ENCODE data around the gene TRANK1. TPM values are rescaled to one million over a fixed set of nuclear protein-coding genes. Genes with fewer than 3 reads are reported as not detected.

The TRANK1 gene
- total and polyA plus RNA-seq, 4 donors = 2.9 to 40.0 (median 10.2) TPM

GRCh38 chr3:36804295-36805055 lies 140.4 kb downstream of the TRANK1 start:
- Histone ChIP-seq H3K4me1 (ENCODE audit: control insufficient read depth in 4 of 4, insufficient read depth in 4 of 4, low read length in 3 of 4) (no peaks in the 10 kb centered on the region), H3K4me3 (ENCODE audit: low read depth in 1 of 3, low read length in 3 of 3) (no peak overlapping the region), H3K27me3 (ENCODE audit: control insufficient read depth in 4 of 4, insufficient read depth in 4 of 4, low read length in 3 of 4) (no peaks in the 10 kb centered on the region), H3K9ac (ENCODE audit: low read depth in 1 of 2, low read length in 2 of 2) (no peak overlapping the region), H3K27ac (ENCODE audit: low read depth in 1 of 2, low read length in 2 of 2) (no peak overlapping the region), H3K36me3 (ENCODE audit: control insufficient read depth in 4 of 4, insufficient read depth in 3 of 4, low read depth in 1 of 4, low read length in 3 of 4) (no peaks in the 10 kb centered on the region), H3K9me3 (ENCODE audit: control insufficient read depth in 4 of 4, low read length in 3 of 4) (peaks cover 0 to 17% (median 11%) of the 10 kb centered on the region in 4 donors)
- no peak for TF ChIP-seq ATF3 (IDR thresholded peaks at IDR 0.05)
- no peak for TF ChIP-seq YY1 (IDR thresholded peaks at IDR 0.05)
- TF ChIP-seq, protein P1, sequence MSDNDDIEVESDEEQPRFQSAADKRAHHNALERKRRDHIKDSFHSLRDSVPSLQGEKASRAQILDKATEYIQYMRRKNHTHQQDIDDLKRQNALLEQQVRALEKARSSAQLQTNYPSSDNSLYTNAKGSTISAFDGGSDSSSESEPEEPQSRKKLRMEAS (IDR thresholded peaks at IDR 0.05) = no peak
- no peak for TF ChIP-seq EGR1 (IDR thresholded peaks at IDR 0.05; ENCODE audit: low read depth in 2 of 2)
- TF ChIP-seq NR2F2 (IDR thresholded peaks at IDR 0.05) = no peak
- no peak for TF ChIP-seq CTCF (IDR thresholded peaks at IDR 0.05; ENCODE audit: low read depth, low read length, missing input control)
- no peak for TF ChIP-seq HNF4G (IDR thresholded peaks at IDR 0.05)
- no peak for TF ChIP-seq RXRA (IDR thresholded peaks at IDR 0.05)
- TF ChIP-seq RAD21 (IDR thresholded peaks at IDR 0.05) = no peak
- 96% methylated on average over 2 of the region's 2 CpGs for WGBS
- no peak for DNase-seq (ENCODE audit: low spot score)

- Histone ChIP-seq H3K9me3 (ENCODE audit: control insufficient read depth in 4 of 4, low read length in 3 of 4) (peaks cover 0 to 17% (median 9%) of the 10 kb centered on the region in 4 donors), H3K4me3 (ENCODE audit: low read depth in 1 of 3, low read length in 3 of 3) (no peak overlapping the region), H3K9ac (ENCODE audit: low read depth in 1 of 2, low read length in 2 of 2) (no peak overlapping the region), H3K27me3 (ENCODE audit: control insufficient read depth in 4 of 4, insufficient read depth in 4 of 4, low read length in 3 of 4) (no peaks in the 10 kb centered on the region), H3K36me3 (ENCODE audit: control insufficient read depth in 4 of 4, insufficient read depth in 3 of 4, low read depth in 1 of 4, low read length in 3 of 4) (no peaks in the 10 kb centered on the region), H3K27ac (ENCODE audit: low read depth in 1 of 2, low read length in 2 of 2) (no peak overlapping the region), H3K4me1 (ENCODE audit: control insufficient read depth in 4 of 4, insufficient read depth in 4 of 4, low read length in 3 of 4) (no peaks in the 10 kb centered on the region)
- TF ChIP-seq YY1 (IDR thresholded peaks at IDR 0.05) = no peak
- TF ChIP-seq, protein P2, sequence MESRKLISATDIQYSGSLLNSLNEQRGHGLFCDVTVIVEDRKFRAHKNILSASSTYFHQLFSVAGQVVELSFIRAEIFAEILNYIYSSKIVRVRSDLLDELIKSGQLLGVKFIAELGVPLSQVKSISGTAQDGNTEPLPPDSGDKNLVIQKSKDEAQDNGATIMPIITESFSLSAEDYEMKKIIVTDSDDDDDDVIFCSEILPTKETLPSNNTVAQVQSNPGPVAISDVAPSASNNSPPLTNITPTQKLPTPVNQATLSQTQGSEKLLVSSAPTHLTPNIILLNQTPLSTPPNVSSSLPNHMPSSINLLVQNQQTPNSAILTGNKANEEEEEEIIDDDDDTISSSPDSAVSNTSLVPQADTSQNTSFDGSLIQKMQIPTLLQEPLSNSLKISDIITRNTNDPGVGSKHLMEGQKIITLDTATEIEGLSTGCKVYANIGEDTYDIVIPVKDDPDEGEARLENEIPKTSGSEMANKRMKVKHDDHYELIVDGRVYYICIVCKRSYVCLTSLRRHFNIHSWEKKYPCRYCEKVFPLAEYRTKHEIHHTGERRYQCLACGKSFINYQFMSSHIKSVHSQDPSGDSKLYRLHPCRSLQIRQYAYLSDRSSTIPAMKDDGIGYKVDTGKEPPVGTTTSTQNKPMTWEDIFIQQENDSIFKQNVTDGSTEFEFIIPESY (IDR thresholded peaks at IDR 0.05) = no peak
- TF ChIP-seq, protein P3, sequence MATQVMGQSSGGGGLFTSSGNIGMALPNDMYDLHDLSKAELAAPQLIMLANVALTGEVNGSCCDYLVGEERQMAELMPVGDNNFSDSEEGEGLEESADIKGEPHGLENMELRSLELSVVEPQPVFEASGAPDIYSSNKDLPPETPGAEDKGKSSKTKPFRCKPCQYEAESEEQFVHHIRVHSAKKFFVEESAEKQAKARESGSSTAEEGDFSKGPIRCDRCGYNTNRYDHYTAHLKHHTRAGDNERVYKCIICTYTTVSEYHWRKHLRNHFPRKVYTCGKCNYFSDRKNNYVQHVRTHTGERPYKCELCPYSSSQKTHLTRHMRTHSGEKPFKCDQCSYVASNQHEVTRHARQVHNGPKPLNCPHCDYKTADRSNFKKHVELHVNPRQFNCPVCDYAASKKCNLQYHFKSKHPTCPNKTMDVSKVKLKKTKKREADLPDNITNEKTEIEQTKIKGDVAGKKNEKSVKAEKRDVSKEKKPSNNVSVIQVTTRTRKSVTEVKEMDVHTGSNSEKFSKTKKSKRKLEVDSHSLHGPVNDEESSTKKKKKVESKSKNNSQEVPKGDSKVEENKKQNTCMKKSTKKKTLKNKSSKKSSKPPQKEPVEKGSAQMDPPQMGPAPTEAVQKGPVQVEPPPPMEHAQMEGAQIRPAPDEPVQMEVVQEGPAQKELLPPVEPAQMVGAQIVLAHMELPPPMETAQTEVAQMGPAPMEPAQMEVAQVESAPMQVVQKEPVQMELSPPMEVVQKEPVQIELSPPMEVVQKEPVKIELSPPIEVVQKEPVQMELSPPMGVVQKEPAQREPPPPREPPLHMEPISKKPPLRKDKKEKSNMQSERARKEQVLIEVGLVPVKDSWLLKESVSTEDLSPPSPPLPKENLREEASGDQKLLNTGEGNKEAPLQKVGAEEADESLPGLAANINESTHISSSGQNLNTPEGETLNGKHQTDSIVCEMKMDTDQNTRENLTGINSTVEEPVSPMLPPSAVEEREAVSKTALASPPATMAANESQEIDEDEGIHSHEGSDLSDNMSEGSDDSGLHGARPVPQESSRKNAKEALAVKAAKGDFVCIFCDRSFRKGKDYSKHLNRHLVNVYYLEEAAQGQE (IDR thresholded peaks at IDR 0.05) = no peak
- TF ChIP-seq CTCF (IDR thresholded peaks at IDR 0.05; ENCODE audit: low read depth, low read length, missing input control) = no peak
- TF ChIP-seq TAF1 (conservative IDR thresholded peaks at IDR 0.05) = no peak
- TF ChIP-seq JUND (IDR thresholded peaks at IDR 0.05) = no peak
- no peak for TF ChIP-seq NR2F2 (IDR thresholded peaks at IDR 0.05)
- TF ChIP-seq RXRA (IDR thresholded peaks at IDR 0.05) = no peak
- TF ChIP-seq, protein P1 (IDR thresholded peaks at IDR 0.05) = no peak
- no peak for TF ChIP-seq HNF4A (conservative IDR thresholded peaks at IDR 0.05)
- TF ChIP-seq ATF3 (IDR thresholded peaks at IDR 0.05) = no peak
- TF ChIP-seq SP1 (IDR thresholded peaks at IDR 0.05) = no peak
- WGBS = 95% methylated on average over 5 of the region's 5 CpGs
- DNase-seq (ENCODE audit: low spot score) = no peak
Measured at GRCh38 chr3:36803091-36803791, 141.6 kb downstream of the TRANK1 start.
